H9 (cell line): Measurements from ENCODE around the gene AMH. TPM values are rescaled to one million over a fixed set of nuclear protein-coding genes. Genes with fewer than 3 reads are reported as not detected.

Source experiments
- DNase-seq: peaks from one replicate; pipeline ENCODE4 v3.0.0-alpha.2; 2017
- H2AFZ ChIP-seq: one replicate; pipeline ENCODE4 v1.6.1; 2013; ENCODE audit warnings: mild to moderate bottlenecking, low read length, control low read depth, moderate library complexity
- H2AK5ac ChIP-seq: 2 replicates; pipeline ENCODE4 v1.6.1; 2013; ENCODE audit warnings: low read length, control low read depth, mixed read lengths; ENCODE audit not compliant: insufficient read length
- H2BK120ac ChIP-seq: one replicate; pipeline ENCODE4 v1.6.1; 2013; ENCODE audit warnings: low read depth, mild to moderate bottlenecking, low read length, control low read depth, inconsistent platforms; ENCODE audit not compliant: poor library complexity, severe bottlenecking
- H2BK12ac ChIP-seq: 2 replicates; pipeline ENCODE4 v1.6.1; 2013; ENCODE audit warnings: low read length, control low read depth, mixed read lengths, low read depth; ENCODE audit not compliant: insufficient read length
- H2BK15ac ChIP-seq: 2 replicates; pipeline ENCODE4 v1.6.1; 2013; ENCODE audit warnings: low read depth, low read length, control low read depth
- H2BK20ac ChIP-seq: one replicate; pipeline ENCODE4 v1.6.1; 2013; ENCODE audit warnings: low read depth, mild to moderate bottlenecking, low read length, control low read depth, inconsistent platforms; ENCODE audit not compliant: poor library complexity, severe bottlenecking
- H2BK5ac ChIP-seq: 2 replicates; pipeline ENCODE4 v1.6.1; 2013; ENCODE audit warnings: low read length, control low read depth, mixed read lengths; ENCODE audit not compliant: insufficient read length
- H3K14ac ChIP-seq: 2 replicates; pipeline ENCODE4 v1.6.1; 2013; ENCODE audit warnings: low read length, control low read depth; ENCODE audit not compliant: insufficient read depth
- H3K18ac ChIP-seq: 2 replicates; pipeline ENCODE4 v1.6.1; 2013; ENCODE audit warnings: low read depth, mild to moderate bottlenecking, mixed read lengths, low read length, control low read depth; ENCODE audit not compliant: insufficient read length
- H3K23ac ChIP-seq: 2 replicates; pipeline ENCODE4 v1.6.1; 2013; ENCODE audit warnings: low read length, control low read depth, mixed read lengths, low read depth; ENCODE audit not compliant: insufficient read length
- H3K23me2 ChIP-seq: 2 replicates; pipeline ENCODE4 v1.6.1; 2013; ENCODE audit warnings: low read depth, mild to moderate bottlenecking, mixed read lengths, low read length, control low read depth; ENCODE audit not compliant: insufficient read length, poor library complexity, severe bottlenecking
- H3K27ac ChIP-seq: 2 replicates; pipeline ENCODE4 v1.5.1; 2013; ENCODE audit warnings: low read length, control low read depth, mixed read lengths, low read depth; ENCODE audit not compliant: insufficient read length
- H3K27me3 ChIP-seq: 2 replicates; pipeline ENCODE4 v1.6.1; 2013; ENCODE audit warnings: low read length, control low read depth, inconsistent platforms; ENCODE audit not compliant: insufficient read depth
- H3K4ac ChIP-seq: 2 replicates; pipeline ENCODE4 v1.6.1; 2013; ENCODE audit warnings: low read depth, mild to moderate bottlenecking, control low read depth, inconsistent platforms, low read length, moderate library complexity
- H3K4me1 ChIP-seq: 2 replicates; pipeline ENCODE4 v1.6.1; 2013; ENCODE audit warnings: low read length, control low read depth, inconsistent platforms; ENCODE audit not compliant: insufficient read depth
- H3K4me2 ChIP-seq: 2 replicates; pipeline ENCODE4 v1.6.1; 2013; ENCODE audit warnings: low read length, control low read depth, mixed read lengths; ENCODE audit not compliant: insufficient read length, insufficient read depth
- H3K56ac ChIP-seq: 2 replicates; pipeline ENCODE4 v1.6.1; 2013; ENCODE audit warnings: low read depth, mild to moderate bottlenecking, mixed read lengths, low read length, control low read depth; ENCODE audit not compliant: insufficient read length
- H3K79me1 ChIP-seq: 2 replicates; pipeline ENCODE4 v1.6.1; 2013; ENCODE audit warnings: low read depth, mild to moderate bottlenecking, moderate library complexity, low read length, control low read depth, inconsistent platforms; ENCODE audit not compliant: insufficient read depth, poor library complexity, severe bottlenecking
- H3K79me2 ChIP-seq: 2 replicates; pipeline ENCODE4 v1.6.1; 2013; ENCODE audit warnings: low read length, control low read depth, inconsistent platforms; ENCODE audit not compliant: insufficient read depth
- H3K9ac ChIP-seq: 2 replicates; pipeline ENCODE4 v1.6.1; 2013; ENCODE audit warnings: low read length, control low read depth, mixed read lengths; ENCODE audit not compliant: insufficient read length; ENCODE audit errors: extremely low read depth
- H3K9me3 ChIP-seq: one replicate; pipeline ENCODE4 v1.6.1; 2013; ENCODE audit warnings: low read depth, low read length, inconsistent platforms; ENCODE audit not compliant: control insufficient read depth
- H3T11ph ChIP-seq: one replicate; pipeline ENCODE4 v1.6.1; 2013; ENCODE audit warnings: mild to moderate bottlenecking, low read length, control low read depth, inconsistent platforms
- H4K20me1 ChIP-seq: one replicate; pipeline ENCODE4 v1.6.1; 2013; ENCODE audit not compliant: control insufficient read depth, insufficient read length, insufficient read depth
- H4K5ac ChIP-seq: 2 replicates; pipeline ENCODE4 v1.6.1; 2013; ENCODE audit warnings: low read depth, mild to moderate bottlenecking, mixed read lengths, low read length, control low read depth; ENCODE audit not compliant: insufficient read length
- H4K8ac ChIP-seq: replicated peaks from 2 replicates; pipeline ENCODE4 v1.6.1; 2013; ENCODE audit warnings: low read length, control low read depth, mixed read lengths, low read depth; ENCODE audit not compliant: insufficient read length
- H4K91ac ChIP-seq: 2 replicates; pipeline ENCODE4 v1.6.1; 2013; ENCODE audit warnings: low read depth, mild to moderate bottlenecking, moderate library complexity, mixed read lengths, low read length, control low read depth; ENCODE audit not compliant: insufficient read length
- H3K27ac Mint-ChIP-seq, 3 experiments: 2 replicates in 2 of 3; 3 replicates in 1 of 3; pipeline ENCODE4 v1.8.0; 2020 to 2021; ENCODE audit warnings: mixed read lengths in 3 of 3, mild to moderate bottlenecking in 1 of 3, moderate library complexity in 1 of 3
- H3K27me3 Mint-ChIP-seq: 2 replicates; pipeline ENCODE4 v1.8.0; 2021; ENCODE audit warnings: low read depth, mild to moderate bottlenecking, moderate library complexity, mixed read lengths
- H3K36me3 Mint-ChIP-seq, 3 experiments: 2 replicates in 2 of 3; 3 replicates in 1 of 3; pipeline ENCODE4 v1.8.0; 2020 to 2021; ENCODE audit warnings: low read depth in 3 of 3, mixed read lengths in 3 of 3; ENCODE audit not compliant: insufficient read depth in 1 of 3
- H3K4me1 Mint-ChIP-seq, 2 experiments: 2 replicates each; pipeline ENCODE4 v1.8.0; 2020; ENCODE audit warnings: mixed read lengths in 2 of 2
- H3K4me3 Mint-ChIP-seq, 2 experiments: 2 replicates in 1 of 2; 3 replicates in 1 of 2; pipeline ENCODE4 v1.8.0; 2020 to 2021; ENCODE audit warnings: mild to moderate bottlenecking in 2 of 2, mixed read lengths in 2 of 2, moderate library complexity in 1 of 2
- H3K9me3 Mint-ChIP-seq, 2 experiments: 2 replicates in 1 of 2; 3 replicates in 1 of 2; pipeline ENCODE4 v1.8.0; 2020; ENCODE audit warnings: mild to moderate bottlenecking in 2 of 2, mixed read lengths in 2 of 2, moderate library complexity in 1 of 2
- CTCF ChIP-seq: fragments of 200-600 bp; sonication (generic); conservative IDR thresholded peaks from 3 replicates; pipeline ENCODE4 v1.8.0; 2021; ENCODE audit warnings: antibody characterized with exemption, mild to moderate bottlenecking
- WGBS: extraction: QIAGEN DNeasy Blood & Tissue Kit; methylation state at CpG from one replicate; pipeline ENCODE4 v1.1.7; 2013; ENCODE audit warnings: missing lambda C conversion rate, low lambda C conversion rate, mixed read lengths; ENCODE audit not compliant: insufficient read length; ENCODE audit errors: extremely low coverage; 5-methylcytosine and 5-hydroxymethylcytosine counted together
- total RNA-seq: library from RNA; stranded (reverse); gene quantifications from 2 replicates; pipeline ENCODE4 v1.2.1, GENCODE V29; 2021

The AMH gene
- total RNA-seq, 1 experiment from 2014 or later = 70.7 TPM

- no CpG with 5 or more reads among the region's 21 CpGs for WGBS
- no peak overlapping the region for H2AFZ ChIP-seq
Measured at GRCh38 chr19:2248136-2249009, 750 bp upstream of the AMH start.

More at GRCh38 chr19:2248136-2249009, 750 bp upstream of the AMH start:
- Histone ChIP-seq H2BK5ac (no peak overlapping the region), H3K79me2 (no peaks in the 10 kb centered on the region), H3K9ac (no peak overlapping the region), H3K4ac (no peak overlapping the region), H3K4me2 (no peak overlapping the region), H3K4me1 (no peaks in the 10 kb centered on the region), H3K23me2 (peaks cover 4% of the 10 kb centered on the region), H2AK5ac (no peak overlapping the region), H2BK12ac (no peak overlapping the region), H4K8ac (no peak overlapping the region), H3K23ac (no peak overlapping the region), H4K20me1 (no peaks in the 10 kb centered on the region), H4K91ac (no peak overlapping the region), H3K9me3 (no peaks in the 10 kb centered on the region), H4K5ac (no peak overlapping the region), H2BK20ac (no peak overlapping the region), H3K27me3 (no peaks in the 10 kb centered on the region), H3K18ac (no peak overlapping the region), H2BK120ac (no peak overlapping the region), H2BK15ac (no peak overlapping the region), H3K79me1 (peaks cover 1% of the 10 kb centered on the region), H3T11ph (no peak overlapping the region), H3K27ac (no peak overlapping the region), H3K14ac (no peak overlapping the region), H3K56ac (no peak overlapping the region)
- Mint-ChIP-seq H3K9me3 (no peaks in the 10 kb centered on the region), H3K4me1 (no peaks in the 10 kb centered on the region), H3K27ac (peak overlapping the region in 1 of 3 experiments; percentile 58; a peak in 2 of 7 replicates), H3K36me3 (peaks cover 13 to 35% (median 23%) of the 10 kb centered on the region in 3 experiments; a peak in 6 of 7 replicates), H3K4me3 (no peak overlapping the region), H3K27me3 (peaks cover 6% of the 10 kb centered on the region)
- no peak for DNase-seq
- TF ChIP-seq CTCF = no peak
